Vagina (tissue), 2 donors: ENCODE data around the gene TASP1.

Experiments
- CTCF ChIP-seq, 3 experiments: fragments of 450-650 bp in 2 of 3; fragments of 200-600 bp in 1 of 3; sonication (generic) in 1 of 3; IDR thresholded peaks; one replicate each; pipeline ENCODE4 v1.5.1; 2017 to 2019; ENCODE audit warnings: antibody characterized with exemption in 3 of 3, mild to moderate bottlenecking in 2 of 3, moderate library complexity in 2 of 3
- POLR2A ChIP-seq, 2 donors: fragments of 450-650 bp; IDR thresholded peaks; one replicate each; pipeline ENCODE4 v1.6.1; 2017; ENCODE audit warnings: antibody characterized with exemption in 2 of 2, mild to moderate bottlenecking in 2 of 2, moderate library complexity in 2 of 2
- POLR2AphosphoS5 ChIP-seq, 2 donors: sonication (generic); formaldehyde crosslinking; IDR thresholded peaks; one replicate each; pipeline ENCODE4 v1.9.0; 2017; ENCODE audit warnings: antibody characterized with exemption in 2 of 2, mild to moderate bottlenecking in 2 of 2, low read depth in 1 of 2; ENCODE audit not compliant: insufficient read depth in 1 of 2

- TF ChIP-seq POLR2A (IDR thresholded peaks at IDR 0.05) = no peak
- no peak for TF ChIP-seq POLR2AphosphoS5 (IDR thresholded peaks at IDR 0.05; ENCODE audit: insufficient read depth in 1 of 2, low read depth in 1 of 2)
- no peak for TF ChIP-seq CTCF (IDR thresholded peaks at IDR 0.05)
Observed at GRCh38 chr20:13416531-13416930, 222.2 kb downstream of the TASP1 start.
